ENCODE results near the gene DEFB108B. TPM values are rescaled to one million over a fixed set of nuclear protein-coding genes. Genes with fewer than 3 reads are reported as not detected.
A peak's percentile ranks its signal among the peaks of the same experiment; 100 is the strongest.
"Not testable (repeated sequence)": the region's sequence is repeated elsewhere in the genome, so short reads cannot be mapped to it uniquely, and the experiment has no call there.

DEFB108B gene, protein sequence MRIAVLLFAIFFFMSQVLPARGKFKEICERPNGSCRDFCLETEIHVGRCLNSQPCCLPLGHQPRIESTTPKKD
- not detected for polyA plus RNA-seq (2012; ENCODE audit: low read depth, missing spikeins)

DNA sequence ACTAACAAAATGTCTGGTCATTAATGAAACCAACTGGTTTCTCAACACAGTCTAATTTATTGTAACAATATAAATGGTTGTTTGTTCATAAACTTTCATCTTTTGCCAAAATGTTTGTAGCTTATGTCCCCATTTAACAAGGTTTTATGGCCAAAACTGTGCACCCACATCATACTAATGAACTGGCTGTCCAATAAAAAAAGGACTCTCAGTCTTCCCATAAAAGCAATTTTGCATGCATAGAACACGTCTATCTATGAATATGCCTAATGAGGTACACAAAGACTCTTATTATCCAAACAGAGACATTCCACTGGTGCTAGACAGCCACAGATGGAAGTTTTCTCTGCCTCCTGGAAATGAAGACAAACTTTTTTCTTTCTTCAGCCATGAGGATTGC is at the start of gene DEFB108B:
TSS of gene DEFB108B (plus strand) at position 390 of the 400 bp plus-strand sequence. CDS start at position 390, 0 bp downstream.
- DNase-seq (ENCODE audit: insufficient read length, low spot score); FAIRE-seq: not testable (repeated sequence)

DNA sequence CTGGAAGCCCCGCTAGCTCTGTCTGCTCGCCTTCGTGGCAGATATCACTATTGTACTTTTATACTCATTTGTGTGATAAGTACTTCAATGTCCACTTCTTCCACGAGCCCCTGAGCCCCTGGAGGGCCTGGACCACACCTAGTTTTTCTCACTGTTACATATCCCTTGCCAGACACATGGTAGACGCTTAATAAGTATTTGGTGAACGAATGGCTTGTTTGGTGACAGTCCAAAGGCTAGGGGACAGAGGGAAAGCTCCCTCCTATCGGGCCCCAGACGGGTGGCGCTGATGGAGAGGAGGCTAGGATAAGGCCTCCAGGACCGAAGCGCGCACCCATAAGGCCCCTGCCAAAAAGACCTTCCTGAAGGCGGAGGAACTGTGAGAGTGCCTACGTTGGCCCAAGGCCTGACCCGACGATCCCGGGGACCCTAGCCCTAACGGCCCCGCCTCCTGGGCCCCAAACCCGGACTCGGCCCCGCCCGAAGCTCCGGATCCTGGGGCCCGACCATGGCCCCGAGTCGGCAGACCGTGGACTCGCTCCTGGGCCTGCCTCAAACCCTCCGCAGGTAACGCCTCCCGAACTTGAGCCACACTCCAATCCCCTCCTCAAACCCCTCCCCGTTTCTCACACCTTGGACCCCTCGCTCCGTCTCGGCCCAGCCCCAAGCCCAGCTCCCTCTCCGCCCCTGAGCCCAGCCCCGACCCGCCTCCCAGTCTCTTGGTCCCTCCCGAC is 46.7 kb upstream of the DEFB108B start:
- peak; percentile 68 for DNase-seq (ENCODE audit: insufficient read length, low spot score)
- FAIRE-seq, result not testable (repeated sequence)

DNA sequence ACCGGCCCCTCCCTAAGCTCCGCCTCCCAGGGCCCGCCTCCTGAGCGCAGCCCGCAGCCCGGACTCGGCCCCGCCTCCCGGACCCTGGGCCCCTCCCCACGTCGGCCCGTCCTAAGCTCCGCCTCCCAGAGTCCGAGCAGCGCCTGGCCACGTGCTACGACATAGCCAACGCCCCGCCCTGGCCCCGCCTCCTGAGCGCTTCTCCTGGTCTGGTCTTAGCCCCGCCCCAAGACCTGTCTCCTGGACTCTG is 46.2 kb upstream of the DEFB108B start:
- DNase-seq (ENCODE audit: insufficient read length, low spot score) (peak; percentile 75), FAIRE-seq (peak; percentile 33)

DNA sequence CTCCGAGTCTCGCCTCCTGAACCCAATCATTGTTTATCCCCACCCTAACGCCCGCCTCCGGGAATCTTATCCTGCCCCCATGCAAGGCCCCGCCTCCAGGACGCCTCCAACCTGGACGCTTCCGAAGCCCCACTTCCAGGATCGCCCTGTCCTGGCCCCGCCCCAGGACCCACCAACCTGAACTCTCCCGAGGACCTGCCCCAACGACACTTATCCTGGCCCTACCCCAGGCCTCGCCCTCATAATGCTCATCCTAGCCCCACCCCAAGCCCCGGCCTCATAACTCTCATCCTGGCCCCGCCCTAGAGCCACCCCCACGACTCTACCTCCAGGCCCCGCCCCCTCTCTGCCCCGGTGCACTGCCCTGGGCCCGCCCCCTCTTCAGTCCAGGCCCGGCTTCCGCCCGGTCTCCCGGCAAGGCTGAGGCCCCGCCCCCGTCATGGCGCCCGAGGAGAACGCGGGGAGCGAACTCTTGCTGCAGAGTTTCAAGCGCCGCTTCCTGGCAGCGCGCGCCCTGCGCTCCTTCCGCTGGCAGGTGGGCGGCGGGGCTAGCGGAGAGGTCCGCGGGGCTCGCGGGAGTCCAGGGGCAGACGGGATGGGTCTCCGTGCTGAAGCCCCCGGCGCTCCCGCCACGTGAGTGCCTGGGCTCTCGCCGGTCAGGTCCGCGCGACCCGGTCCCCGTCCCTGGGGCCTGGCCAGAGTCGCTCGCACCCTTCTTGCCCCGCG is 45.7 kb upstream of the DEFB108B start:
- peak; percentile 71 for FAIRE-seq
- TF ChIP-seq SPI1 (IDR thresholded peaks at IDR 0.05; ENCODE audit: low read depth, low read length), result no peak
- no peak for TF ChIP-seq PAX5 (IDR thresholded peaks at IDR 0.05; ENCODE audit: insufficient read depth, low read length, severe bottlenecking)
- no peak for TF ChIP-seq POLR2AphosphoS5 (IDR thresholded peaks at IDR 0.05; ENCODE audit: low read depth, low read length)
- TF ChIP-seq TAF1 (IDR thresholded peaks at IDR 0.05; ENCODE audit: low read depth, low read length), result no peak
- no peak for TF ChIP-seq POLR2A (IDR thresholded peaks at IDR 0.05; ENCODE audit: low read depth, low read length)
- TF ChIP-seq POU2F2 (IDR thresholded peaks at IDR 0.05; ENCODE audit: low read depth, low read length), result no peak
- DNase-seq (ENCODE audit: insufficient read length, low spot score), result peak; percentile 60

DNA sequence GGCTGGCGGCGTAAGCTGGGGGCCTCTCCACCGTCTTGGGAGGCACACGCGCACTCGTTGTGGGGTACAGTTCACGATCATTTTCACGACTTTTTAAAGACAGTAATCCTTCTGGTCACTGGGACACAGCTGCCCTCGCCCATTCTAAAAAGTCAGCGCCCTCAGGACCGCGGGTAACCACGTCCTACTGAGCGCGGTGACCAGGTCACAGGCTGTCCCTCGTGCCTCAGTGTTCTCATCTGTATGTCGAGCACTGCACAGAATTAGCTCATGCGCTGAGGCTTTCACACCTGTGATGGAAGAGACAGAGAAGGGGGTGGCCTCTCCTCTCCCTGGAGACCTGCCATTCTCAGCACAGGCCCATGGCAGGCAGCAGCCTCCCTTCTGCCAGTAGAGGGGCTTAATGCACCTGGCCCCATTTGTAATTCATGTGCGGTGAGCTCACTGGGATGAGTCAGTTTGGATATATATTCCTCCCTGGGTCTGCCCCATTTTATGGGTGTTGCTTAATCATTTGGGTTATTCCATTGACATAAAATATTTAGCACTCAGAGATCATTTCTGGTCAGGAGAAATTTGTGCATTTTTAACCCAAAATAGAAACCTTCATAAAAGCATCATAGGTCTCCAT is 45.1 kb upstream of the DEFB108B start:
- FAIRE-seq; DNase-seq (ENCODE audit: insufficient read length, low spot score): not testable (repeated sequence)

DNA sequence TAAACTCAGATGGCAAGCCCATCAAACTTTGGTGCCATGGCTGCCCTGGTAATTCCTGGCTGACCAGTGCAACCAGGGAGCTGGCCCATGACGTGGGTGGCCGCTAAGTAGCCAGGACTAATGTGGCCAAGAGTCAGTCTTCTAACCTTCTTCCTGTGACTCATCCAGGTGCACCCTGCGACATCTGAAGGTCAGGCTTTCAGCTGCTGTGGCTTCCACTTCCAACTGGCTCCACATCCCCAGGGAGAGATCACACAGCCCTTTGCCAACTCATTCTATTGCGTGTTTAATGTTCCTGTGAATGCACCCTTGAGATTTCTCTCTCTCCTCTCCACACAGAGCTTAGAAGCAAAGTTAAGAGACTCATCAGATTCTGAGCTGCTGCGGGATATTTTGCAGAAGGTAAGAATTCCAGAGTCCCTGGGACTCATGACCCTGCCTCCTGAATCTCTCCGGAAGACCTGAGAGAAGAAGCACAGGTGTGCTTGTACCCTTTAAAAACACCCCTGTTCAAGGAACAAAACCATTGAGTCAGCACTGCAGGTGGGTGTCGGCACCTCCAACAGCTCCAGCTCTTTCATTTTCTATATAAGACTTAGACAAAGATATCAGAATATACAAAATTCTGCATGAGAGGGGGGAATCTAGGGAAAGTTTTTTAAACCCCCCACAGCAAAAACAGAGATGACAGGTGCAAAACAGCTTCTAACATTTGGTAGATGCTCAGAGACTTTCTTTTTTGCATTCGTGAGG is 43.4 kb upstream of the DEFB108B start:
- DNase-seq (ENCODE audit: insufficient read length, low spot score); FAIRE-seq: not testable (repeated sequence)

DNA sequence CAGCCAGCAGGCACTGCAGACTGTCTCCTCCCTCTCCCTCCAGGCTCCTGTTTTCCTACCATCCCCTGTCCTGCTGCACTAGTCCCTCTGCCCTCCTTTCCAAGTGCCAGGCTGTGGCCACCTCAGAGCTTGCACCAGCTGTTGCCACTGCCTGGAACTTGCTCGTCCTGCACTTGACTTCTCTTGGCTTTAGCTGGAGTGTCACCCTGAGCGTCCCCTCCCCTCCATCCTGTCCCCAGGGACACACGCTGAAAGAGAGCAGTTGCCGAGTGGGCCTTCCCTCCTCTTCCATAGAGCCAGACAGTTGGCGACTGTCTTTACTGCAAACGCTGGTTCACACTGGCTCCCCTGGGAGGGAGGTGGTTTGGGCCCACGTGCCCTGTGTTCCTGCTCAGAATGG is 41.9 kb upstream of the DEFB108B start:
- not testable (repeated sequence) for FAIRE-seq

DNA sequence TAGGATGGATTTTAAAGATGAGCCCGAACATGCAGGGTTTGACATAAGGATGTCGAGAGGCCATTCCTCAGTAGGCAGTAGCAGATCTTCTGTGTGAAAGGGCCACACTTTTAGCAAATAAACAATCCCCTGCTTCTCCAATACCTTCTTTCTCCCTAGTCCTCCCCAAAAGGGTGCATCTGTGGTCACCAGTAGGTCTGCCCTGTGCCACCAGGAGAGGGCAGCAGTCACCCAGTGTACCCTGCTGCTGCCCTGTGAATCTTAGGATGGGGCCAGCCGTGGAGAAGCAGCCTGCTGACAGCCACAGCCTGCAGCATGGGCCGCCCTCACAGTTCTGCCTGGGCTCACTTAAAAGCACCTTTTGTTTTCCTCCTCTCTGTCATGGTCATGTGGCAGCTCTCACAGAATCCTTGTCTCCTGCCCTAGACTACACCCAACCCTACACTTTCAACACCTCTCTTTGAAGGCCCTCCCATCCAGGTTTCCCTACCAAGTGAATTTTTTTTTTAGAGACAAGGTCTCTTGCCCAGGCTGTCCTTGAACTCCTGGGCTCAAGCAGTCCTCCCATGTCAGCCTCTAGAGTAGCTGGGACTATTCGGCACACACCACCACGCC is 40.3 kb upstream of the DEFB108B start:
- not testable (repeated sequence) for DNase-seq (ENCODE audit: insufficient read length, low spot score); FAIRE-seq

More for the DNA sequence above, 41.9 kb upstream of the DEFB108B start:
- not testable (repeated sequence) for DNase-seq (ENCODE audit: insufficient read length, low spot score)

DNA sequence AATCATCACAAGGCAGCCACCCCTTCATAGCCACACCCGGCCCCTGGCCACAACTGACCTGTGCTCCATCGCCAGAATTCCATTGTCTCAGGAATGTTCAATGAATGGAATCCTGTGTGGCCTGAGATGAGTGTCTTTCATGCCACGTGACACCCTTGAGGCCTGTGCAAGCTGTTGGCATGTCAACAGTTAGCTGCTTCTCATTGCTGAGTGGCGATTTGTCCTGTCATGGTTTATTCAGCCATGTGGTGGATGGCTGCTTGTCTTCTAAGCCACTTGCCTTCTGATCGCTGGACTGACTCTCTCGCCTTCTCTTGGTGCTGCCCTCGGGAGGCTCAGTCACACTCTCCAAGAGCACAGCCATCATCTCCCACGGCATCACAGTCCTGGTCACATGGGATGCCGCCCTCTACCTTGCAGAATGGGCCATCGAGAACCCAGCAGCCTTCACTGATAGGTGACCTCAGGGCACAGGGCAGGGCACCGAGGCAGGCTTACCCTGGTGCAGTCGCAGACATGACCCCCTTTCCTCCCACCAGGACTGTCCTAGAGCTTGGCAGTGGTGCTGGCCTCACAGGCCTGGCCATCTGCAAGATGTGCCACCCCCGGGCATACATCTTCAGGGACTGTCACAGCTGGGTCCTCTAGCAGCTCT is 38.5 kb upstream of the DEFB108B start:
- not testable (repeated sequence) for DNase-seq (ENCODE audit: insufficient read length, low spot score); FAIRE-seq

DNA sequence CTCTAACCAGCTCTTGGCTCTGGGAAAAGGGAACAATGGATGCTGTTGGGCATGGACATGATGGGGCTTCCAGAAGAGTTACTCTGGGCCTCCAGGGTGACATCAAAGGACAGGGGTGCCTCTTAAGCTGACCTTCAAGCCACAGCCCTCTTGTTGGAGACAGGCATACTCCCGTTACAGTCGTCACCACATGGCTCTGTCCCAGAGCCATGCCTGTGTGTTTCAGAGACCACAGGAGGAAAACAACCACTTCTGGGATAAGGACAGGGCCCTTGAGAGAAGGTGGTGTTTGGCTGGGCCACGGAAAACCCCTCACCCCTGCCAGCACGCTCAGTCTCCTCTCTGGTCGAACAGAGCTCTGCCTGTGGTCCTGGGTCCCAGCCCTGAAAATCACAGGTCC is 37.8 kb upstream of the DEFB108B start:
- FAIRE-seq; DNase-seq (ENCODE audit: insufficient read length, low spot score): not testable (repeated sequence)

DNA sequence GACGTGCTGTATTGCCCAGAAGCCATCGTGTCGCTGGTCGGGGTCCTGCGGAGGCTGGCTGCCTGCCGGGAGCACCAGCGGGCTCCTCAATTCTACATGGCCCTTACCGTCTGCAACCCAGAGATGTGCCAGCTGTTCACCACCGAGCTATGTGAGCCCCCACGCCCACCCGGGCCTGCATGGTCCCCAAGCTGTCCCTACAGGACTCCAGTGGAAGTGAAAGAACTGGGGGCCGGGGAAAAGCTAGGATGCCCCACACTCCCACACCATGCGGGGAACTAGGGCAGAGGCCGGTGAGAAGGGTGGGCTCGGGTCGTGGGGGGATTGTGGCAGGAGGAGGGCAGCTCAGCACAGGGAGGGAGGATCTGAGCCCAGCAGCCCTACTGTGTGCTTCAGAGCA is 37.0 kb upstream of the DEFB108B start:
- FAIRE-seq; DNase-seq (ENCODE audit: insufficient read length, low spot score): not testable (repeated sequence)

DNA sequence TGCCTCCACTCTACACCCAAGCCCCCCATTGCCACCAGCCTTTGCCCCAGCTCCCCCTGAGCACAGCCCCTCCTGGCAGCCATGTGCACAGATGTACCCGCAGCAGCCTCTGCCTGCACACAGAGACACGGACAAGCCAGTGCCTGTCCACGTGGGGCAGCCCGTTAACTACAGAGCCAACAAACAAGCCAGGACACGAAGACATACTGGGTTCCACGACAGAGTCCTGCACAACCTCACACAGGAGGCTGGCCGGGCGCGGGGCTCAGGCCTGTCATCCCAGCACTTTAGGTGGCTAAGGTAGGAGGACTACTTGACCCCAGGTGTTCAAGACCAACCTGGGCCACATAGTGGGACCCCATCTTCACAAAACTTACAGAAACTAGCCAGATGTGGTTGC is 36.2 kb upstream of the DEFB108B start:
- DNase-seq (ENCODE audit: insufficient read length, low spot score); FAIRE-seq: not testable (repeated sequence)

DNA sequence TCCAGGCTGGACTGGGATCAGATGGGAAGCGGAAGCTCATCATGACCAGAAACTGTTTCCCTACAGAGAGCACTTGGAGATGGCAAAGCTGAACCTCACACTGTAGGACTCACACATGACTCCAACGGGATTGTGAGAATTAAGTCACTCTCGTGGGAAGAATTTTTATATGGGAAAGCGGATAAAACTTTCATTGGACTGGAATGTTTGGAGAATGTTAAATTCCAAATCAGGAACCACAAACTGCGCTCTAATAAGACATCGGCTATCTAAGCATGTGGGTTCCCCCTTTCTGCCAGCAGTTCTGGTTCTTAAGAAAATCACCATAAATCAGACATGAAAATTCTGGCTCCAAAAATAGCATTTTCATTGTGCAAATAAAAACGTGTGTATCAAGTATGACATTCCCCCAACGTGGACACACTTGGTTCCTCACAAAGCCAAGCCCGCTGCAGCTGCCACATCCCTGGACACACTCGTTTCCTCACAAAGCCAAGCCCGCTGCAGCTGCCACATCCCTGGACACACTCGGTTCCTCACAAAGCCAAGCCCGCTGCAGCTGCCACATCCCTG is 33.4 kb upstream of the DEFB108B start:
- FAIRE-seq, result not testable (repeated sequence)

DNA sequence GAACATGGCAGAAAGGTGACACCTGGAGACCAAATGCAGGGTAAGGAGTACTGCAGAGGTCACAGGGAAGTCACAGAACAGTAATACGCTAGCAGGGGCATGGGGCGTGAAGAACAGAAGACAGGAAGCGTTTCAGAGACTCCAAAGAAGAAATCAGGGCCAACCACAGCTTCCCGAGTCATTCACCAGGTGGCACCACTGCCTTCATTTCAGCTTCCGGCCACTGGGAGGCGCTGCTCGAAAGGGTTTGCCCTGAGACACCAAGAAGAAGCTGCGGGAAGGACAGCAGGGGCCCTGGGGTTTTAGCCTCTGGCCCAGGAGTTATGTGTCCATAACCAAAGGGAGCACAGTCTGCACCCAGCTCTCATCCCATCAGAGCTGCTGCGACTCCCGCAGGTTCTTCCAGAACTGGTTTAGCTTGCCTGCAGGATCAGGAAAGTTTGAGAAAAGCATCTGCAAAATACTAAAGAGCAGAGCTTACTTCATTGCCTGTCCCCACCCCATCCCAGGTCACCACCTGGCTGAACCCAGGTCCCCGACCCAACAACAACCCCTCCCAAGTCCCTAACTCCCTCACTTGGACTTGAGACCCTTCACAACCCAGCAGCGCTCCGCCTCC is 32.6 kb upstream of the DEFB108B start:
- peak; percentile 45 for FAIRE-seq

More for the DNA sequence above, 33.4 kb upstream of the DEFB108B start:
- DNase-seq (ENCODE audit: insufficient read length, low spot score), result not testable (repeated sequence)

DNA sequence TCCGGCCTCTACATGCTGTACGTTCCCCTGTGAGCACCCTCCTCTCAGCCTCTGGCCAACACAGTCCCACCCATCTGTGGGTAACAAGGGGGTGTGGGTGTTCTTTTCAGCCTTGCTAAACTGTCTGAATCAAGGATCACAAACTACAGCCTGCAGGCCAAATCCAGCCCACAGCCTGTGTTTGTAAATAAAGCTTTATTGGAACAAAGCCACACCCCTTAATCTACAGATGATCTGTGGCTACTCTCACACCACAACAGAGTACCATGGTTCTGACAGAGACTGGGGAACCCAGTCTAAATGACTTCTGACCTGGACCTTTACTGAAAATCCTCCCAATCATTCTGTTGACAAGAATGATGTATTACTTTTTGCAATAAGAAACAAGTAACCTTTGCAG is 32.0 kb upstream of the DEFB108B start:
- FAIRE-seq, result not testable (repeated sequence)

More for the DNA sequence above, 32.6 kb upstream of the DEFB108B start:
- peak; percentile 59 for DNase-seq (ENCODE audit: insufficient read length, low spot score)

DNA sequence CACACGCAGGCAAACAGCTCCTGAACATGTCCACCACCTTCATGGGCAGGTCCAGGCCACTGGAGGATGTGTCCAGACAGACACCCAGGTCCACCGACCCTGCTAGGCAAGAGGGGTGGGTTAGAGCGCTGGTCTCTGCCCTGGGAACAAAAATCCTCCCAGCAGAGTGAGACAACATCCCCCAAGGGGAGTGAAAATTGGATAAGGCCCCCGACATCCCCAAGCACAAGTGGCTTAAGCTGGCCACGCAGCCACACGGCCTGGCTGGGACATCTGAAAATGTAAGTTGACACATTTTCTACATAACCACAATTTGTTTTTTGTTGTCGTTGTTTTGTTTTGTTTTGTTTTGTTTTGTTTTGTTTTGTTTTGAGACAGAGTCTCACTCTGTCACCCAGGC is 30.1 kb upstream of the DEFB108B start:
- not testable (repeated sequence) for DNase-seq (ENCODE audit: insufficient read length, low spot score); FAIRE-seq

More for the DNA sequence above, 32.0 kb upstream of the DEFB108B start:
- DNase-seq (ENCODE audit: insufficient read length, low spot score), result not testable (repeated sequence)

Measured in GM12891 (cell line).